ENCODE results near the gene CCDC200. TPM values are rescaled to one million over a fixed set of nuclear protein-coding genes. Genes with fewer than 3 reads are reported as not detected.

CCDC200 gene
- total and polyA plus RNA-seq, 2 of the 13 experiments (the other 11 are each of a cell fraction or from before 2014, with no cell fraction given), result not detected

- peak; percentile 45; the same call in 1 of the 2 replicates for TF ChIP-seq MBD4 (IDR thresholded peaks at IDR 0.05; ENCODE audit: borderline replicate concordance, low read length)
- TF ChIP-seq ZNF256 (CRISPR knock-in tag; conservative IDR thresholded peaks at IDR 0.05), result peak; percentile 13; the same call in 1 of the 2 replicates
- no peak for TF ChIP-seq FIP1L1 (IDR thresholded peaks at IDR 0.05; ENCODE audit: borderline replicate concordance, insufficient read depth, low read depth, low read length)
- no peak; the same call in 1 of the 2 replicates for TF ChIP-seq NFYC (CRISPR knock-in tag; IDR thresholded peaks at IDR 0.05)
- TF ChIP-seq ZNF775 (CRISPR knock-in tag; IDR thresholded peaks at IDR 0.05; ENCODE audit: borderline replicate concordance), result peak; percentile 100
- TF ChIP-seq SP1 (IDR thresholded peaks at IDR 0.05), result no peak
- TF ChIP-seq SP1 (CRISPR knock-in tag; IDR thresholded peaks at IDR 0.05), result no peak
- peak; percentile 96 for TF ChIP-seq HNF1A (IDR thresholded peaks at IDR 0.05; ENCODE audit: low read depth)
- peak; percentile 99 for TF ChIP-seq HNF1A (CRISPR knock-in tag; IDR thresholded peaks at IDR 0.05; ENCODE audit: borderline replicate concordance)
- TF ChIP-seq, protein P1, sequence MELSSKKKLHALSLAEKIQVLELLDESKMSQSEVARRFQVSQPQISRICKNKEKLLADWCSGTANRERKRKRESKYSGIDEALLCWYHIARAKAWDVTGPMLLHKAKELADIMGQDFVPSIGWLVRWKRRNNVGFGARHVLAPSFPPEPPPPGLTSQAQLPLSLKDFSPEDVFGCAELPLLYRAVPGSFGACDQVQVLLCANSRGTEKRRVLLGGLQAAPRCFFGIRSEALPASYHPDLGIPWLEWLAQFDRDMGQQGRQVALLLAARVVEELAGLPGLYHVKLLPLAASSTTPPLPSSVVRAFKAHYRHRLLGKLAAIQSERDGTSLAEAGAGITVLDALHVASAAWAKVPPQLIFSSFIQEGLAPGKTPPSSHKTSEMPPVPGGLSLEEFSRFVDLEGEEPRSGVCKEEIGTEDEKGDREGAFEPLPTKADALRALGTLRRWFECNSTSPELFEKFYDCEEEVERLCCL (CRISPR knock-in tag; IDR thresholded peaks at IDR 0.05; ENCODE audit: borderline replicate concordance), result peak; percentile 97
- no peak; the same call in 1 of the 2 replicates for TF ChIP-seq TOPORS (CRISPR knock-in tag; IDR thresholded peaks at IDR 0.05)
- TF ChIP-seq ZNF577 (CRISPR knock-in tag; IDR thresholded peaks at IDR 0.05; ENCODE audit: borderline replicate concordance, low read depth), result no peak
- TF ChIP-seq ZKSCAN1 (IDR thresholded peaks at IDR 0.05; ENCODE audit: low read length), result no peak
- peak; percentile 92 for TF ChIP-seq MED1 (CRISPR knock-in tag; IDR thresholded peaks at IDR 0.05)
- TF ChIP-seq NR2C2 (CRISPR knock-in tag; IDR thresholded peaks at IDR 0.05; ENCODE audit: borderline replicate concordance), result peak; percentile 70
- peak; percentile 97 for TF ChIP-seq REPIN1 (CRISPR knock-in tag; IDR thresholded peaks at IDR 0.05; ENCODE audit: borderline replicate concordance, low read depth)
- peak; percentile 28; the same call in 1 of the 2 replicates for TF ChIP-seq ZFY (CRISPR knock-in tag; IDR thresholded peaks at IDR 0.05)
- peak; percentile 91 for TF ChIP-seq MIXL1 (CRISPR knock-in tag; IDR thresholded peaks at IDR 0.05)
- TF ChIP-seq MAX (IDR thresholded peaks at IDR 0.05), result peak; percentile 99
- peak; percentile 54 to 88; a peak in 3 of 4 replicates for TF ChIP-seq EP300 (IDR thresholded peaks at IDR 0.05; ENCODE audit: low read depth in 2 of 2, low read length in 2 of 2)
- TF ChIP-seq EP300 (CRISPR knock-in tag; IDR thresholded peaks at IDR 0.05; ENCODE audit: borderline replicate concordance), result 0 out of 2 replicates have a peak, but pooled peaks have one; percentile 39
- peak; percentile 55; the same call in 1 of the 2 replicates for TF ChIP-seq MIER2 (CRISPR knock-in tag; IDR thresholded peaks at IDR 0.05)
- peak; percentile 75 for TF ChIP-seq SALL1 (CRISPR knock-in tag; IDR thresholded peaks at IDR 0.05)
- peak; percentile 88 for TF ChIP-seq MEF2D (CRISPR knock-in tag; IDR thresholded peaks at IDR 0.05)
- TF ChIP-seq PHB2 (IDR thresholded peaks at IDR 0.05; ENCODE audit: partially characterized antibody), result no peak
- TF ChIP-seq TEAD2 (CRISPR knock-in tag; IDR thresholded peaks at IDR 0.05), result no peak
- TF ChIP-seq ZNF205 (CRISPR knock-in tag; IDR thresholded peaks at IDR 0.05), result peak; percentile 39; the same call in 1 of the 2 replicates
Observed at GRCh38 chr17:43216762-43217613, 11.4 kb downstream of the CCDC200 start (continued).

Data from HepG2 (cell line).